H9 (cell line): Measurements from ENCODE around the gene MYO18B. TPM values are rescaled to one million over a fixed set of nuclear protein-coding genes. Genes with fewer than 3 reads are reported as not detected.

Source experiments
- DNase-seq: peaks from one replicate; pipeline ENCODE4 v3.0.0-alpha.2; 2017
- H2AFZ ChIP-seq: one replicate; pipeline ENCODE4 v1.6.1; 2013; ENCODE audit warnings: mild to moderate bottlenecking, low read length, control low read depth, moderate library complexity
- H2AK5ac ChIP-seq: 2 replicates; pipeline ENCODE4 v1.6.1; 2013; ENCODE audit warnings: low read length, control low read depth, mixed read lengths; ENCODE audit not compliant: insufficient read length
- H2BK120ac ChIP-seq: one replicate; pipeline ENCODE4 v1.6.1; 2013; ENCODE audit warnings: low read depth, mild to moderate bottlenecking, low read length, control low read depth, inconsistent platforms; ENCODE audit not compliant: poor library complexity, severe bottlenecking
- H2BK12ac ChIP-seq: 2 replicates; pipeline ENCODE4 v1.6.1; 2013; ENCODE audit warnings: low read length, control low read depth, mixed read lengths, low read depth; ENCODE audit not compliant: insufficient read length
- H2BK15ac ChIP-seq: 2 replicates; pipeline ENCODE4 v1.6.1; 2013; ENCODE audit warnings: low read depth, low read length, control low read depth
- H2BK20ac ChIP-seq: one replicate; pipeline ENCODE4 v1.6.1; 2013; ENCODE audit warnings: low read depth, mild to moderate bottlenecking, low read length, control low read depth, inconsistent platforms; ENCODE audit not compliant: poor library complexity, severe bottlenecking
- H2BK5ac ChIP-seq: 2 replicates; pipeline ENCODE4 v1.6.1; 2013; ENCODE audit warnings: low read length, control low read depth, mixed read lengths; ENCODE audit not compliant: insufficient read length
- H3K14ac ChIP-seq: 2 replicates; pipeline ENCODE4 v1.6.1; 2013; ENCODE audit warnings: low read length, control low read depth; ENCODE audit not compliant: insufficient read depth
- H3K18ac ChIP-seq: 2 replicates; pipeline ENCODE4 v1.6.1; 2013; ENCODE audit warnings: low read depth, mild to moderate bottlenecking, mixed read lengths, low read length, control low read depth; ENCODE audit not compliant: insufficient read length
- H3K23ac ChIP-seq: 2 replicates; pipeline ENCODE4 v1.6.1; 2013; ENCODE audit warnings: low read length, control low read depth, mixed read lengths, low read depth; ENCODE audit not compliant: insufficient read length
- H3K23me2 ChIP-seq: 2 replicates; pipeline ENCODE4 v1.6.1; 2013; ENCODE audit warnings: low read depth, mild to moderate bottlenecking, mixed read lengths, low read length, control low read depth; ENCODE audit not compliant: insufficient read length, poor library complexity, severe bottlenecking
- H3K27ac ChIP-seq: 2 replicates; pipeline ENCODE4 v1.5.1; 2013; ENCODE audit warnings: low read length, control low read depth, mixed read lengths, low read depth; ENCODE audit not compliant: insufficient read length
- H3K27me3 ChIP-seq: 2 replicates; pipeline ENCODE4 v1.6.1; 2013; ENCODE audit warnings: low read length, control low read depth, inconsistent platforms; ENCODE audit not compliant: insufficient read depth
- H3K4ac ChIP-seq: 2 replicates; pipeline ENCODE4 v1.6.1; 2013; ENCODE audit warnings: low read depth, mild to moderate bottlenecking, control low read depth, inconsistent platforms, low read length, moderate library complexity
- H3K4me1 ChIP-seq: 2 replicates; pipeline ENCODE4 v1.6.1; 2013; ENCODE audit warnings: low read length, control low read depth, inconsistent platforms; ENCODE audit not compliant: insufficient read depth
- H3K4me2 ChIP-seq: 2 replicates; pipeline ENCODE4 v1.6.1; 2013; ENCODE audit warnings: low read length, control low read depth, mixed read lengths; ENCODE audit not compliant: insufficient read length, insufficient read depth
- H3K56ac ChIP-seq: 2 replicates; pipeline ENCODE4 v1.6.1; 2013; ENCODE audit warnings: low read depth, mild to moderate bottlenecking, mixed read lengths, low read length, control low read depth; ENCODE audit not compliant: insufficient read length
- H3K79me1 ChIP-seq: 2 replicates; pipeline ENCODE4 v1.6.1; 2013; ENCODE audit warnings: low read depth, mild to moderate bottlenecking, moderate library complexity, low read length, control low read depth, inconsistent platforms; ENCODE audit not compliant: insufficient read depth, poor library complexity, severe bottlenecking
- H3K79me2 ChIP-seq: 2 replicates; pipeline ENCODE4 v1.6.1; 2013; ENCODE audit warnings: low read length, control low read depth, inconsistent platforms; ENCODE audit not compliant: insufficient read depth
- H3K9ac ChIP-seq: 2 replicates; pipeline ENCODE4 v1.6.1; 2013; ENCODE audit warnings: low read length, control low read depth, mixed read lengths; ENCODE audit not compliant: insufficient read length; ENCODE audit errors: extremely low read depth
- H3K9me3 ChIP-seq: one replicate; pipeline ENCODE4 v1.6.1; 2013; ENCODE audit warnings: low read depth, low read length, inconsistent platforms; ENCODE audit not compliant: control insufficient read depth
- H3T11ph ChIP-seq: one replicate; pipeline ENCODE4 v1.6.1; 2013; ENCODE audit warnings: mild to moderate bottlenecking, low read length, control low read depth, inconsistent platforms
- H4K20me1 ChIP-seq: one replicate; pipeline ENCODE4 v1.6.1; 2013; ENCODE audit not compliant: control insufficient read depth, insufficient read length, insufficient read depth
- H4K5ac ChIP-seq: 2 replicates; pipeline ENCODE4 v1.6.1; 2013; ENCODE audit warnings: low read depth, mild to moderate bottlenecking, mixed read lengths, low read length, control low read depth; ENCODE audit not compliant: insufficient read length
- H4K8ac ChIP-seq: replicated peaks from 2 replicates; pipeline ENCODE4 v1.6.1; 2013; ENCODE audit warnings: low read length, control low read depth, mixed read lengths, low read depth; ENCODE audit not compliant: insufficient read length
- H4K91ac ChIP-seq: 2 replicates; pipeline ENCODE4 v1.6.1; 2013; ENCODE audit warnings: low read depth, mild to moderate bottlenecking, moderate library complexity, mixed read lengths, low read length, control low read depth; ENCODE audit not compliant: insufficient read length
- H3K27ac Mint-ChIP-seq, 3 experiments: 2 replicates in 2 of 3; 3 replicates in 1 of 3; pipeline ENCODE4 v1.8.0; 2020 to 2021; ENCODE audit warnings: mixed read lengths in 3 of 3, mild to moderate bottlenecking in 1 of 3, moderate library complexity in 1 of 3
- H3K27me3 Mint-ChIP-seq: 2 replicates; pipeline ENCODE4 v1.8.0; 2021; ENCODE audit warnings: low read depth, mild to moderate bottlenecking, moderate library complexity, mixed read lengths
- H3K36me3 Mint-ChIP-seq, 3 experiments: 2 replicates in 2 of 3; 3 replicates in 1 of 3; pipeline ENCODE4 v1.8.0; 2020 to 2021; ENCODE audit warnings: low read depth in 3 of 3, mixed read lengths in 3 of 3; ENCODE audit not compliant: insufficient read depth in 1 of 3
- H3K4me1 Mint-ChIP-seq, 2 experiments: 2 replicates each; pipeline ENCODE4 v1.8.0; 2020; ENCODE audit warnings: mixed read lengths in 2 of 2
- H3K4me3 Mint-ChIP-seq, 2 experiments: 2 replicates in 1 of 2; 3 replicates in 1 of 2; pipeline ENCODE4 v1.8.0; 2020 to 2021; ENCODE audit warnings: mild to moderate bottlenecking in 2 of 2, mixed read lengths in 2 of 2, moderate library complexity in 1 of 2
- H3K9me3 Mint-ChIP-seq, 2 experiments: 2 replicates in 1 of 2; 3 replicates in 1 of 2; pipeline ENCODE4 v1.8.0; 2020; ENCODE audit warnings: mild to moderate bottlenecking in 2 of 2, mixed read lengths in 2 of 2, moderate library complexity in 1 of 2
- CTCF ChIP-seq: fragments of 200-600 bp; sonication (generic); conservative IDR thresholded peaks from 3 replicates; pipeline ENCODE4 v1.8.0; 2021; ENCODE audit warnings: antibody characterized with exemption, mild to moderate bottlenecking
- WGBS: extraction: QIAGEN DNeasy Blood & Tissue Kit; methylation state at CpG from one replicate; pipeline ENCODE4 v1.1.7; 2013; ENCODE audit warnings: missing lambda C conversion rate, low lambda C conversion rate, mixed read lengths; ENCODE audit not compliant: insufficient read length; ENCODE audit errors: extremely low coverage; 5-methylcytosine and 5-hydroxymethylcytosine counted together
- total RNA-seq: library from RNA; stranded (reverse); gene quantifications from 2 replicates; pipeline ENCODE4 v1.2.1, GENCODE V29; 2021

The MYO18B gene
- total RNA-seq, 1 experiment from 2014 or later = 0.46 TPM

- 100% methylated on average over 2 of the region's 12 CpGs for WGBS
- no peak overlapping the region for H3K9ac ChIP-seq
- Mint-ChIP-seq H3K9me3 (no peaks in the 10 kb centered on the region), H3K4me1 (peaks cover 0 to 3% of the 10 kb centered on the region in 2 experiments; a peak in 2 of 4 replicates), H3K27ac (peak overlapping the region in 1 of 3 experiments; percentile 75; a peak in 1 of 7 replicates), H3K27me3 (peaks cover 9% of the 10 kb centered on the region), H3K4me3 (no peak overlapping the region), H3K36me3 (no peaks in the 10 kb centered on the region)
- H3K9me3 ChIP-seq = no peaks in the 10 kb centered on the region
- no peak overlapping the region for H2BK15ac ChIP-seq
- no peak overlapping the region for H3T11ph ChIP-seq
- no peak overlapping the region for H3K23ac ChIP-seq
- no peak for DNase-seq
- H3K23me2 ChIP-seq = no peaks in the 10 kb centered on the region
- H4K91ac ChIP-seq = no peak overlapping the region
- H3K4me1 ChIP-seq = no peaks in the 10 kb centered on the region
- TF ChIP-seq CTCF = no peak
- H2BK12ac ChIP-seq = no peak overlapping the region
- H2AFZ ChIP-seq = no peak overlapping the region
- H3K27me3 ChIP-seq = no peaks in the 10 kb centered on the region
- no peaks in the 10 kb centered on the region for H3K79me2 ChIP-seq
- H4K20me1 ChIP-seq = no peaks in the 10 kb centered on the region
- H3K4ac ChIP-seq = no peak overlapping the region
- H3K4me2 ChIP-seq = no peak overlapping the region
- H2BK5ac ChIP-seq = no peak overlapping the region
- no peak overlapping the region for H2AK5ac ChIP-seq
- H2BK120ac ChIP-seq = no peak overlapping the region
- H4K5ac ChIP-seq = no peak overlapping the region
- no peak overlapping the region for H4K8ac ChIP-seq
- H2BK20ac ChIP-seq = no peak overlapping the region
- no peak overlapping the region for H3K18ac ChIP-seq
- no peak overlapping the region for H3K56ac ChIP-seq
- no peaks in the 10 kb centered on the region for H3K79me1 ChIP-seq
- H3K27ac ChIP-seq = no peak overlapping the region
- peak overlapping the region; percentile 16; the same call in 1 of the 2 replicates for H3K14ac ChIP-seq
Observed at GRCh38 chr22:25838960-25839741, 97.2 kb downstream of the MYO18B start.
